Measurements from ENCODE around the gene DDX41.

Gene DDX41

DNA sequence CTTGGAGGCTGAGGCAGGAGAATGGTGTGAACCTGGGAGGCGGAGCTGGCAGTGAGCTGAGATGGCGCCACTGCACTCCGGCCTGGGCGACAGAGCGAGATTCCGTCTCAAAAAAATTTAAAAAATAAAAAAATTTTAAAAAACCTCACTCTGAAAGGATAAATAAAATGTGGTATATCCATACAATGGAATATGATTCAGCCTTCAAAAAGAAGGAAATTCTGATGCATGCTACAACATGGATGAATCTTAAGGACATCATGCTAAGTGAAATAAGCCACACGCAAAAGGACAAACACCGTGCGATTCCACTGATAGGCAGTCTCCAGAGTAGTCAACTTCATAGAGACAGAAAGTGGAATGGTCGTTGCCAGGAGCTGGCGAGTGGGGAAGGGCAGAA is 51.7 kb downstream of the DDX41 start:
- TF ChIP-seq, protein P1, sequence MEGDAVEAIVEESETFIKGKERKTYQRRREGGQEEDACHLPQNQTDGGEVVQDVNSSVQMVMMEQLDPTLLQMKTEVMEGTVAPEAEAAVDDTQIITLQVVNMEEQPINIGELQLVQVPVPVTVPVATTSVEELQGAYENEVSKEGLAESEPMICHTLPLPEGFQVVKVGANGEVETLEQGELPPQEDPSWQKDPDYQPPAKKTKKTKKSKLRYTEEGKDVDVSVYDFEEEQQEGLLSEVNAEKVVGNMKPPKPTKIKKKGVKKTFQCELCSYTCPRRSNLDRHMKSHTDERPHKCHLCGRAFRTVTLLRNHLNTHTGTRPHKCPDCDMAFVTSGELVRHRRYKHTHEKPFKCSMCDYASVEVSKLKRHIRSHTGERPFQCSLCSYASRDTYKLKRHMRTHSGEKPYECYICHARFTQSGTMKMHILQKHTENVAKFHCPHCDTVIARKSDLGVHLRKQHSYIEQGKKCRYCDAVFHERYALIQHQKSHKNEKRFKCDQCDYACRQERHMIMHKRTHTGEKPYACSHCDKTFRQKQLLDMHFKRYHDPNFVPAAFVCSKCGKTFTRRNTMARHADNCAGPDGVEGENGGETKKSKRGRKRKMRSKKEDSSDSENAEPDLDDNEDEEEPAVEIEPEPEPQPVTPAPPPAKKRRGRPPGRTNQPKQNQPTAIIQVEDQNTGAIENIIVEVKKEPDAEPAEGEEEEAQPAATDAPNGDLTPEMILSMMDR (IDR thresholded peaks at IDR 0.05; ENCODE audit: low read depth, low read length, missing control alignments) = no peak
- DNase-seq (ENCODE audit: low read depth) = no peak
- in situ Hi-C loops (cut with HindIII; ENCODE audit: low sequenced_read_pairs) = no loop called here
- H3K4me3 ChIP-seq (ENCODE audit: low read depth, low read length) = no peak overlapping the region

DNA sequence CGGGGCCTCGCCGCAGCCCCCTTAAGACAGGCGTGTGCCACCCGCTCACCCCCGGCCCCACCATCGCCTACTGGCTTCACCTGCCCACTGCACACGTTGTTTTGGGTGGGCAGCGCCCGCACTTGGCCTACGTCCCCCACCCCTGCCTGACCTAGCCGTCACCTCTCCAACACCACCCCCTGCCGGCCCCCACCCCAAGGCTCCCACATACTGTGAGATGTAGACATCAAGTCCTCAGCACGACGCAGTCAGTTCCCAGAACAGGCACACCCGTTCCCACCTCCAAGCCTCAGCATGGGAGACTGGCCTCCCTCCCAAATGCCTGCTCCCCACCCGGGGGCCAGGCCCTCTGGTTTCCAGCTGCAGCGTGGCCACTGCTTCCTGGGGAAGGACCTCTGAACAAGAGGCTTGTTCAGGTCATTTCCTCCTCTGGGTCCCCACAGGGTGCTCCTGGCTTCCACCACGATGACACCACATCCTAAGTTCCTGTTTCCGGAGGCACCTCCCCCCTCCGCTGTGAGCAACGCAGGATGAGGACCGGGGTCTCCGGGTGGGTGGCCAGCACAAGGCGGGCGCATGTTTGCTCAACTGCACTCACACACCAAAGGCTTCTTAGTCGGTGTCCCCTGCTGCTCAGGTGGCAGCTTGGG is 54.6 kb downstream of the DDX41 start:
- in situ Hi-C loops (cut with HindIII; ENCODE audit: low sequenced_read_pairs) = no loop called here
- no peak overlapping the region for H3K4me3 ChIP-seq (ENCODE audit: low read depth, low read length)
- DNase-seq (ENCODE audit: low read depth) = no peak
- TF ChIP-seq, protein P1 (IDR thresholded peaks at IDR 0.05; ENCODE audit: low read depth, low read length, missing control alignments) = no peak

Measured in astrocyte of the cerebellum (primary cell).